Measurements from ENCODE around the gene POLR2E.

DNA sequence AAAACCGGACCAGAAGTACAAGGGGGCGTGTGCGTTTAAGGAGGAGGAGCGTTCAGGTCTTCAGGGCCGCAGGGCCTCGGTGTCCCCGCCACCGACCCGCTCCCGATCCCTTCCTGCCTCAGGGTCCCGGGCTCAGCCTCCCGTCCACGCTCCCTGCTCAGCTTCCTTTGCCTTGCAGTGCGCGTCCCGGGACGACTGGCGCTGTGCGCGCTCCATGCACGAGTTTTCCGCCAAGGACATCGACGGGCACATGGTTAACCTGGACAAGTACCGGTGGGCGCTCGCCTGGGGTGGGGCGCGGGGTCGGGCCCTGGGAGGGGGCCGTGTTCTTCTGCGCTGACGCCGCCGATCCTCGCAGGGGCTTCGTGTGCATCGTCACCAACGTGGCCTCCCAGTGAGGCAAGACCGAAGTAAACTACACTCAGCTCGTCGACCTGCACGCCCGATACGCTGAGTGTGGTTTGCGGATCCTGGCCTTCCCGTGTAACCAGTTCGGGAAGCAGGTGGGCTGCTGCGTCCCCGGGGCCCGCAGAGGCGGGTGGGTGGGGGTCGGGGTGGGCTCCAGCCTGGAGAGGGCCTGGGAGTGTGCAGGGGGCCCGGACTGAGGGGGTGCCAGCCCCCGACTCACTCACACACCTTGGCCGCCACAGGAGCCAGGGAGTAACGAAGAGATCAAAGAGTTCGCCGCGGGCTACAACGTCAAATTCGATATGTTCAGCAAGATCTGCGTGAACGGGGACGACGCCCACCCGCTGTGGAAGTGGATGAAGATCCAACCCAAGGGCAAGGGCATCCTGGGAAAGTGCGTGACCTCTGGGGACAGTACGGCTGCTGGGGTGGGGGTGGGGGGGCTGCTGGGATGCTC, 10.1 kb upstream of the POLR2E start:
- TF ChIP-seq POLR2A (IDR thresholded peaks at IDR 0.05; ENCODE audit: low read length), result no peak
- TF ChIP-seq GATA1 (IDR thresholded peaks at IDR 0.05; ENCODE audit: low read depth, low read length), result no peak
